ENCODE measurements around the gene LSM14B.

Gene LSM14B

GRCh38 chr20:62142252-62143080 is 20.2 kb downstream of the LSM14B start:
- peaks cover 29% of the 10 kb centered on the region for H3K4me1 ChIP-seq (ENCODE audit: insufficient read depth, low read length, severe bottlenecking)
- no peaks in the 10 kb centered on the region for H4K20me1 ChIP-seq (ENCODE audit: insufficient read depth, low read length)
- no peak for TF ChIP-seq EZH2 (IDR thresholded peaks at IDR 0.05; ENCODE audit: borderline replicate concordance, low read length)
- TF ChIP-seq CTCF (IDR thresholded peaks at IDR 0.05; ENCODE audit: low read length) = no peak
- peak overlapping the region; percentile 41 for H3K27ac ChIP-seq (ENCODE audit: low read depth, low read length, poor library complexity, severe bottlenecking)
- peak overlapping the region; percentile 89 for H3K4me2 ChIP-seq (ENCODE audit: low read length)
- H3K27me3 ChIP-seq (ENCODE audit: insufficient read depth, low read length) = no peaks in the 10 kb centered on the region
- no peaks in the 10 kb centered on the region for H3F3A ChIP-seq (ENCODE audit: insufficient read depth, low read length)
- H3K9ac ChIP-seq (ENCODE audit: low read length) = peak overlapping the region; percentile 79
- no peak overlapping the region for H2AFZ ChIP-seq (ENCODE audit: low read length)
- H3K9me2 ChIP-seq (ENCODE audit: low read depth, low read length) = no peaks in the 10 kb centered on the region
- H3K36me3 ChIP-seq (ENCODE audit: insufficient read depth, low read length) = peaks cover 43% of the 10 kb centered on the region
- H3K4me3 ChIP-seq (ENCODE audit: low read depth, low read length, poor library complexity, severe bottlenecking) = peak overlapping the region; percentile 74
- peaks cover 30% of the 10 kb centered on the region for H3K79me2 ChIP-seq (ENCODE audit: insufficient read depth, low read length)
- H3K9me3 ChIP-seq (ENCODE audit: low read length) = no peaks in the 10 kb centered on the region

- no peak within 1 kb of the TSS for H2AFZ ChIP-seq (ENCODE audit: low read length)
- no peaks in the 10 kb centered on the region for H3F3A ChIP-seq (ENCODE audit: insufficient read depth, low read length)
- peaks cover 30% of the 10 kb centered on the region for H3K79me2 ChIP-seq (ENCODE audit: insufficient read depth, low read length)
- H3K27ac ChIP-seq (ENCODE audit: low read depth, low read length, poor library complexity, severe bottlenecking) = peak within 1 kb of the TSS; percentile 41
- peak within 1 kb of the TSS; percentile 74 for H3K4me3 ChIP-seq (ENCODE audit: low read depth, low read length, poor library complexity, severe bottlenecking)
- peak within 1 kb of the TSS; percentile 89 for H3K4me2 ChIP-seq (ENCODE audit: low read length)
- H3K9ac ChIP-seq (ENCODE audit: low read length) = peak within 1 kb of the TSS; percentile 79
- peaks cover 29% of the 10 kb centered on the region for H3K4me1 ChIP-seq (ENCODE audit: insufficient read depth, low read length, severe bottlenecking)
- no peaks in the 10 kb centered on the region for H3K27me3 ChIP-seq (ENCODE audit: insufficient read depth, low read length)
- H3K36me3 ChIP-seq (ENCODE audit: insufficient read depth, low read length) = peaks cover 34% of the 10 kb centered on the region
- H3K9me2 ChIP-seq (ENCODE audit: low read depth, low read length) = no peaks in the 10 kb centered on the region
- no peaks in the 10 kb centered on the region for H3K9me3 ChIP-seq (ENCODE audit: low read length)
- TF ChIP-seq EZH2 (IDR thresholded peaks at IDR 0.05; ENCODE audit: borderline replicate concordance, low read length) (no peak), CTCF (IDR thresholded peaks at IDR 0.05; ENCODE audit: low read length) (no peak)
- H4K20me1 ChIP-seq (ENCODE audit: insufficient read depth, low read length) = no peaks in the 10 kb centered on the region
Measured at GRCh38 chr20:62143081-62143956, 21.0 kb downstream of the LSM14B start, which contains the start of the genes PSMA7 and SS18L1. Gene PSMA7, minus strand, starts transcription at chr20:62143394. Its CDS starts 91 bp downstream, at chr20:62143303. Gene SS18L1, plus strand, starts transcription at chr20:62143769. Its CDS starts 52 bp downstream, at chr20:62143821.

GRCh38 chr20:62143957-62144825 is 21.9 kb downstream of the LSM14B start:
- peak overlapping the region; percentile 84 for H3K4me2 ChIP-seq (ENCODE audit: low read length)
- no peaks in the 10 kb centered on the region for H3F3A ChIP-seq (ENCODE audit: insufficient read depth, low read length)
- H3K9me2 ChIP-seq (ENCODE audit: low read depth, low read length) = no peaks in the 10 kb centered on the region
- no peaks in the 10 kb centered on the region for H3K9me3 ChIP-seq (ENCODE audit: low read length)
- no peak overlapping the region for H3K27ac ChIP-seq (ENCODE audit: low read depth, low read length, poor library complexity, severe bottlenecking)
- peaks cover 30% of the 10 kb centered on the region for H3K79me2 ChIP-seq (ENCODE audit: insufficient read depth, low read length)
- H3K4me1 ChIP-seq (ENCODE audit: insufficient read depth, low read length, severe bottlenecking) = peaks cover 29% of the 10 kb centered on the region
- H4K20me1 ChIP-seq (ENCODE audit: insufficient read depth, low read length) = no peaks in the 10 kb centered on the region
- H3K27me3 ChIP-seq (ENCODE audit: insufficient read depth, low read length) = no peaks in the 10 kb centered on the region
- TF ChIP-seq CTCF (IDR thresholded peaks at IDR 0.05; ENCODE audit: low read length) (no peak), EZH2 (IDR thresholded peaks at IDR 0.05; ENCODE audit: borderline replicate concordance, low read length) (no peak)
- H2AFZ ChIP-seq (ENCODE audit: low read length) = no peak overlapping the region
- peaks cover 25% of the 10 kb centered on the region for H3K36me3 ChIP-seq (ENCODE audit: insufficient read depth, low read length)
- peak overlapping the region; percentile 65 for H3K9ac ChIP-seq (ENCODE audit: low read length)
- peak overlapping the region; percentile 74 for H3K4me3 ChIP-seq (ENCODE audit: low read depth, low read length, poor library complexity, severe bottlenecking)

Data from OCI-LY1 (cell line).